ENCODE results near the gene LPIN3.

Gene LPIN3

GRCh38 chr20:41366546-41367392, 26.1 kb downstream of the LPIN3 start, which contains the start of gene EMILIN3:
Gene EMILIN3, minus strand, starts transcription at chr20:41366818. Its CDS starts 184 bp downstream, at chr20:41366634.
- no peak for DNase-seq (ENCODE audit: low spot score)

- no peak for DNase-seq (ENCODE audit: low spot score)
Observed at GRCh38 chr20:41367393-41367695, 26.7 kb downstream of the LPIN3 start.

GRCh38 chr20:41367956-41368355, 27.3 kb downstream of the LPIN3 start:
- DNase-seq (ENCODE audit: low spot score) = no peak

GRCh38 chr20:41369673-41370072, 29.1 kb downstream of the LPIN3 start:
- DNase-seq (ENCODE audit: low spot score) = no peak

- no peak for DNase-seq (ENCODE audit: low spot score)
Observed at GRCh38 chr20:41370176-41370575, 29.6 kb downstream of the LPIN3 start.

- DNase-seq (ENCODE audit: low spot score) = no peak
Observed at GRCh38 chr20:41371371-41371770, 30.8 kb downstream of the LPIN3 start.

- no peak for DNase-seq (ENCODE audit: low spot score)
Observed at GRCh38 chr20:41373251-41373783, 32.7 kb downstream of the LPIN3 start.

- DNase-seq (ENCODE audit: low spot score) = no peak
Observed at GRCh38 chr20:41373931-41374920, 33.6 kb downstream of the LPIN3 start.

- no peak for DNase-seq (ENCODE audit: low spot score)
Observed at GRCh38 chr20:41375846-41376245, 35.2 kb downstream of the LPIN3 start.

GRCh38 chr20:41376349-41376748, 35.7 kb downstream of the LPIN3 start:
- DNase-seq (ENCODE audit: low spot score) = no peak

GRCh38 chr20:41377275-41377674, 36.7 kb downstream of the LPIN3 start:
- no peak for DNase-seq (ENCODE audit: low spot score)

- no peak for DNase-seq (ENCODE audit: low spot score)
Observed at GRCh38 chr20:41379551-41379950, 38.9 kb downstream of the LPIN3 start.

GRCh38 chr20:41380551-41381193, 40.1 kb downstream of the LPIN3 start:
- peak; percentile 39 for DNase-seq (ENCODE audit: low spot score)

- DNase-seq (ENCODE audit: low spot score) = no peak
Observed at GRCh38 chr20:41382791-41383305, 42.2 kb downstream of the LPIN3 start.

GRCh38 chr20:41386502-41387427, 46.1 kb downstream of the LPIN3 start:
- no peak for DNase-seq (ENCODE audit: low spot score)

- no peak for DNase-seq (ENCODE audit: low spot score)
Observed at GRCh38 chr20:41387444-41387851, 46.8 kb downstream of the LPIN3 start.

GRCh38 chr20:41390889-41391288, 50.3 kb downstream of the LPIN3 start:
- DNase-seq (ENCODE audit: low spot score) = no peak

- DNase-seq (ENCODE audit: low spot score) = no peak
Observed at GRCh38 chr20:41391587-41392001, 51.0 kb downstream of the LPIN3 start.

- DNase-seq (ENCODE audit: low spot score) = no peak
Observed at GRCh38 chr20:41392295-41392694, 51.7 kb downstream of the LPIN3 start.

- DNase-seq (ENCODE audit: low spot score) = peak; percentile 80
Observed at GRCh38 chr20:41392871-41393704, 52.5 kb downstream of the LPIN3 start.
